Measurements from ENCODE around the gene TP73. TPM values are rescaled to one million over a fixed set of nuclear protein-coding genes. Genes with fewer than 3 reads are reported as not detected.

TP73 gene
- total and polyA plus RNA-seq, 11 donors, result 0.01 to 0.53 (median 0.15) TPM; not detected in 6

DNA sequence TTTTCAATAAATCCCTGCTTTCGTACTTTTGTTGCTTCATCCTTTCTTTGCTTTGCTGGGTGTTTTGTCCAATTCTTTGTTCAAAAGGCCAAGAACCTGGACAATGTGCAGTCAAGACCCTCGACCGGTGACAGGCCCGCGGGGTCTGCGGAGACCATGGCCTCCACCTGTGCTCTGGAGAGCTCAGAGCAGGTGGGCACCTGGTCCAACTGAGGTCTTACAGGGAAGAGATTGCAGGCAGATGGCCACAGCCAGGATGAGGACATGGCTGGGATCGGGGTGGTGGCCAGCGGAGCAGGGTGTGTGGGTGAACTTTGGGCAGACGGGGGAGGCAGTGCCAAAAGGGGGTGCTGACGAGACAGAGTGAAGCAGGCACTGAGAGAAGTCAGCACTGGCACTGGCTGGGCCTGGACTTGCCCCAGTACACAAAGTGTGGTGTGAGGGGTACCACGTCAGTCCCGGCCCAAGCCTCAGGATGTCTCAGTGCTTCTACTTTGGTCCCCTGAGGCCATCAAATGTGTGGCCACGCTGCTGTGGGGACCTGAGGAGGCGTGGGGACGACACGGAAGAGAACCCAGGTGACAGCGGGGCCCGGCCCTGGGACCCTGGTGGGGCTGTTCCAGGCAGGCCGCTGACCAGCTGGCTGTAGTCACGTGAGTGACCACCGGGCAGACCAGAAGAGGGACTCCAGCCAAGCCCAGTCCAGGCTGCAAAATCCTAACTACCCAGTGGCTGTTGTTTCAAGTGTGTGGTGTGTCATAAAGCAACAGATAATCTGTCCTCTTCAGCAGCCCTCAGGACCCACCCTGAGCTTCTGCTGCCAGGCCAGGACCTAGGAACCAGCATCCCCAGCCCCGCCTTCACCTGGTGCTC, 89.5 kb downstream of the TP73 start:
- Histone ChIP-seq H3K4me3 (no peak overlapping the region), H3K27me3 (no peaks in the 10 kb centered on the region), H3K4me1 (peaks cover 0 to 25% (median 11%) of the 10 kb centered on the region in 12 donors), H3K36me3 (peaks cover 0 to 57% (median 46%) of the 10 kb centered on the region in 9 donors), H3K27ac (no peak overlapping the region), H3K9me3 (no peaks in the 10 kb centered on the region)
- DNase-seq (peak in 2 of 5 donors; percentile 16 to 55), ATAC-seq (no peak)
- TF ChIP-seq POLR2A (IDR thresholded peaks at IDR 0.05), result no peak
- TF ChIP-seq, protein P1, sequence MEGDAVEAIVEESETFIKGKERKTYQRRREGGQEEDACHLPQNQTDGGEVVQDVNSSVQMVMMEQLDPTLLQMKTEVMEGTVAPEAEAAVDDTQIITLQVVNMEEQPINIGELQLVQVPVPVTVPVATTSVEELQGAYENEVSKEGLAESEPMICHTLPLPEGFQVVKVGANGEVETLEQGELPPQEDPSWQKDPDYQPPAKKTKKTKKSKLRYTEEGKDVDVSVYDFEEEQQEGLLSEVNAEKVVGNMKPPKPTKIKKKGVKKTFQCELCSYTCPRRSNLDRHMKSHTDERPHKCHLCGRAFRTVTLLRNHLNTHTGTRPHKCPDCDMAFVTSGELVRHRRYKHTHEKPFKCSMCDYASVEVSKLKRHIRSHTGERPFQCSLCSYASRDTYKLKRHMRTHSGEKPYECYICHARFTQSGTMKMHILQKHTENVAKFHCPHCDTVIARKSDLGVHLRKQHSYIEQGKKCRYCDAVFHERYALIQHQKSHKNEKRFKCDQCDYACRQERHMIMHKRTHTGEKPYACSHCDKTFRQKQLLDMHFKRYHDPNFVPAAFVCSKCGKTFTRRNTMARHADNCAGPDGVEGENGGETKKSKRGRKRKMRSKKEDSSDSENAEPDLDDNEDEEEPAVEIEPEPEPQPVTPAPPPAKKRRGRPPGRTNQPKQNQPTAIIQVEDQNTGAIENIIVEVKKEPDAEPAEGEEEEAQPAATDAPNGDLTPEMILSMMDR (IDR thresholded peaks at IDR 0.05), result no peak
- 92 to 94% (median 93%) methylated on average over 20 to 22 of the region's 22 CpGs for WGBS, 4 donors
- intact Hi-C loops (cut with DNase I), result no loop called here

DNA sequence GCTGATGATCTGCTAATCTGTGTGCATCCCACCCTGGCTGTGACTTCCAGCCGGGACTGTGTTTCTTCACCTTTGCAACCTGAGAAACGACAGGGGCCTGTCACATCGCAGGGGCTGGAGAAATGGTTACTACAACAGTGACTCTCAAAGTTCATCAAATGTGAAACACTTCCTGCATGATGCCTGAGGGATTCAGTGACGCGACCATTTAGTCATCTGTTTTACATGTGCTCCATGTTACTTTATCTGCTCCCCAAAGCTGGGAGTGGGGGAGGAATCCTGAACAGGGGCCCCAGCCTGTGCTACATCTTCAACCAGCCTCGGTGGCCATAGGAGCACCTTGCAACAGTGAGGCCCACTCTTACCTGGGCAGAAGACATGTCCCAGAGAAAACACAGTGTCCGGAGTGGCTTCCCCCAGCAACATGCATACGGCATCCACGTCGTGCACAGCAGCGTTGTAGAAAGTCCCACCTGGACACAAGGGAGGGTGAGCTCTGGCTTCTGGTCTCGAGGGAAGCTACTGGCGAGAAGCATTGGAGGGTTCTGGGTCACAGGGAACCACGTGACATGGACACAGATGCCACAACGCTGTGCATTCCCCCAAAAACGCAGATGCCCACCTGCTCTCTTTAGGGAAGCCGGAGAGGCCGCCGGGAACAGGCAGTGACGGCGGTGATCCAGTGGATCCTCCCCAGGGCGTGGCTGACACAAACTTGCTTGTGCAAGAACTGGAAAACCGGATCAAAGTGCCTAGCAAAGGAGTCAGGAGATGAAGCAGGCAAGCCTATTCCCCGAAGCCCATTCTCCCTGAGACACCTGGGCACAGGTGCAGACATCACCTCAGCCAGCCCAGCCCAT, 90.4 kb downstream of the TP73 start:
- peaks cover 0 to 32% (median 15%) of the 10 kb centered on the region in 12 donors for H3K4me1 ChIP-seq
- intact Hi-C loops (cut with DNase I), result no loop called here
- WGBS, 4 donors, result 85 to 91% (median 89%) methylated on average over 11 to 24 of the region's 24 CpGs
- ATAC-seq, result no peak
- H3K4me3 ChIP-seq, result no peak overlapping the region
- H3K9me3 ChIP-seq, result no peaks in the 10 kb centered on the region
- H3K36me3 ChIP-seq, result peaks cover 0 to 48% (median 40%) of the 10 kb centered on the region in 9 donors
- H3K27me3 ChIP-seq, result no peaks in the 10 kb centered on the region
- DNase-seq, result peak in 1 of 5 donors; percentile 47
- H3K27ac ChIP-seq, result no peak overlapping the region
- TF ChIP-seq POLR2A (IDR thresholded peaks at IDR 0.05), result no peak
- TF ChIP-seq, protein P1 (IDR thresholded peaks at IDR 0.05), result no peak

DNA sequence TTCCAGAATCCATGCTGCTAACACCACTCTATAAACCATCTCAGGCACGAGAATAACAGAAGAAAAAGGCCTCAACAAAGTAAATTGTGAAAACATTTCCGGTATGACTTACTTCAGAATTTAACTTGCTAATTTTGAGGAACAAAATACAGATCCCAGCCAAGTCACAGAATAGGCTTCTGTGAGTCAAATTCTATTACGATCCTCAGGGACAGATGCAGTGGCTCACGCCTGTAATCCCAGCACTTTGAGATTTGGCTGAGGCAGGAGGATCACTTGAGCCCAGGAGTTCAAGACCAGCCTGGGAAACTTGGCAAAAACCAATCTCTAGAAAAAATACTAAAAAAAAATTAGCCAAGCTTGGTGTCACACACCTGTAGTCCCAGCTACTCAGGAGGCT, 91.1 kb downstream of the TP73 start:
- ATAC-seq (no peak), DNase-seq (no peak)
- Histone ChIP-seq H3K4me1 (peaks cover 0 to 35% (median 17%) of the 10 kb centered on the region in 12 donors), H3K4me3 (no peak overlapping the region), H3K36me3 (peaks cover 0 to 40% (median 33%) of the 10 kb centered on the region in 9 donors), H3K27me3 (no peaks in the 10 kb centered on the region), H3K9me3 (no peaks in the 10 kb centered on the region), H3K27ac (no peak overlapping the region)
- 67 to 78% (median 76%) methylated on average over 4 of the region's 4 CpGs for WGBS, 4 donors
- intact Hi-C loops (cut with DNase I), result no loop called here
- TF ChIP-seq POLR2A (IDR thresholded peaks at IDR 0.05), result no peak
- TF ChIP-seq, protein P1 (IDR thresholded peaks at IDR 0.05), result no peak

DNA sequence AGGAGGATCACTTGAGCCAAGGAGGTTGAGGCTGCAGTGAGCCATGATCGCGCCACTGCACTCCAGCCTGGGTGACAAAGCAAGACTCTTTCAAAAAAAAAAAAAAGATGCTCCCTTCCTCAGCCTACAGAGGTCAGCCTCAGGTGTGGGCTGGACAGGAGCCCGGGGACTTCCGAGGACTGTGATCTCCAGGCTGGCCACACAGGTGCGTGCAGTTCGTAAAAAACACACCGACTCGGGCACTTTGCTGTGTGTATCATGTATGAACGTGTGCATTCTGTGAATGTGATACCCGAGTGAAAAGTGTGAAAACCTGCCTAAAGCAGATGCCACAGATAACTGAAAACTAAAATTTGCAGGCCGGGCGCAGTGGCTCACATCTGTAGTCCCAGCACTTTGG, 91.5 kb downstream of the TP73 start:
- Histone ChIP-seq H3K36me3 (peaks cover 0 to 36% (median 29%) of the 10 kb centered on the region in 9 donors), H3K4me3 (no peak overlapping the region), H3K27me3 (no peaks in the 10 kb centered on the region), H3K27ac (no peak overlapping the region), H3K4me1 (peaks cover 0 to 35% (median 17%) of the 10 kb centered on the region in 12 donors), H3K9me3 (no peaks in the 10 kb centered on the region)
- ATAC-seq (no peak), DNase-seq (peak in 1 of 5 donors; percentile 40)
- intact Hi-C loops (cut with DNase I), result no loop called here
- TF ChIP-seq POLR2A (IDR thresholded peaks at IDR 0.05), result no peak
- TF ChIP-seq, protein P1 (IDR thresholded peaks at IDR 0.05), result no peak
- 94 to 95% (median 94%) methylated on average over 12 of the region's 12 CpGs for WGBS, 4 donors

Data from heart left ventricle (tissue), 16 donors.